Skeletal muscle tissue (tissue), 4 donors: ENCODE results near the gene UEVLD. TPM values are rescaled to one million over a fixed set of nuclear protein-coding genes. Genes with fewer than 3 reads are reported as not detected.
A peak's percentile ranks its signal among the peaks of the same experiment; 100 is the strongest.

Source experiments
- H3K27ac ChIP-seq: one replicate; pipeline ENCODE4 v1.7.0; 2013; ENCODE audit warnings: mild to moderate bottlenecking, low read depth, low read length, inconsistent platforms
- H3K27me3 ChIP-seq, 3 donors: one replicate each; pipeline ENCODE4 v1.7.0; 2013; ENCODE audit warnings: low read length in 3 of 3; ENCODE audit not compliant: control insufficient read depth in 3 of 3, insufficient read depth in 3 of 3
- H3K36me3 ChIP-seq, 3 donors: one replicate each; pipeline ENCODE4 v1.7.0; 2013; ENCODE audit warnings: low read length in 3 of 3; ENCODE audit not compliant: control insufficient read depth in 3 of 3, insufficient read depth in 3 of 3
- H3K4me1 ChIP-seq, 3 donors: one replicate each; pipeline ENCODE4 v1.7.0; 2013; ENCODE audit warnings: low read length in 3 of 3, mild to moderate bottlenecking in 3 of 3; ENCODE audit not compliant: control insufficient read depth in 3 of 3, insufficient read depth in 3 of 3
- H3K4me3 ChIP-seq, 3 donors: one replicate each; pipeline ENCODE4 v1.7.0; 2013; ENCODE audit warnings: low read length in 3 of 3
- H3K9ac ChIP-seq, 3 donors: one replicate each; pipeline ENCODE4 v1.7.0; 2013; ENCODE audit warnings: low read length in 3 of 3, mild to moderate bottlenecking in 3 of 3, moderate library complexity in 2 of 3, low read depth in 1 of 3
- H3K9me3 ChIP-seq, 3 donors: one replicate each; pipeline ENCODE4 v1.7.0; 2013; ENCODE audit warnings: low read length in 3 of 3; ENCODE audit not compliant: control insufficient read depth in 3 of 3
- total RNA-seq: library from RNA; depleted of rRNA; stranded (reverse); fragments of >200 nt; gene quantifications from one replicate; pipeline ENCODE4 v1.2.3, GENCODE V29; 2014
- donor health status: Osteomylitis.

The UEVLD gene
- total RNA-seq, 1 donor from 2014 or later, result 12.0 TPM

- Histone ChIP-seq H3K27ac (no peak overlapping the region), H3K4me3 (no peak overlapping the region), H3K9me3 (no peaks in the 10 kb centered on the region), H3K9ac (no peak overlapping the region), H3K27me3 (no peaks in the 10 kb centered on the region), H3K36me3 (peaks cover 6 to 31% (median 13%) of the 10 kb centered on the region in 3 donors), H3K4me1 (no peaks in the 10 kb centered on the region)
Observed at GRCh38 chr11:18540207-18541009, 48.1 kb downstream of the UEVLD start.

- Histone ChIP-seq H3K4me1 (no peaks in the 10 kb centered on the region), H3K9ac (no peak overlapping the region), H3K27me3 (no peaks in the 10 kb centered on the region), H3K9me3 (no peaks in the 10 kb centered on the region), H3K4me3 (no peak overlapping the region), H3K36me3 (peaks cover 0 to 15% (median 12%) of the 10 kb centered on the region in 3 donors), H3K27ac (no peak overlapping the region)
Observed at GRCh38 chr11:18536209-18536608, 52.3 kb downstream of the UEVLD start.

GRCh38 chr11:18534245-18534644 is 54.3 kb downstream of the UEVLD start:
- H3K36me3 ChIP-seq, result peaks cover 0 to 12% (median 6%) of the 10 kb centered on the region in 3 donors
- no peak overlapping the region for H3K4me3 ChIP-seq
- H3K9ac ChIP-seq, result no peak overlapping the region
- H3K27me3 ChIP-seq, result no peaks in the 10 kb centered on the region
- H3K4me1 ChIP-seq, result no peaks in the 10 kb centered on the region
- H3K9me3 ChIP-seq, result no peaks in the 10 kb centered on the region
- H3K27ac ChIP-seq, result no peak overlapping the region

- no peak overlapping the region for H3K27ac ChIP-seq
- no peaks in the 10 kb centered on the region for H3K27me3 ChIP-seq
- H3K9ac ChIP-seq, result no peak overlapping the region
- H3K9me3 ChIP-seq, result no peaks in the 10 kb centered on the region
- no peaks in the 10 kb centered on the region for H3K4me1 ChIP-seq
- peaks cover 0 to 12% (median 6%) of the 10 kb centered on the region in 3 donors for H3K36me3 ChIP-seq
- no peak overlapping the region for H3K4me3 ChIP-seq
Observed at GRCh38 chr11:18533365-18533764, 55.2 kb downstream of the UEVLD start.

GRCh38 chr11:18527512-18527911 is 61.0 kb downstream of the UEVLD start:
- H3K27ac ChIP-seq, result peak overlapping the region; percentile 91
- no peaks in the 10 kb centered on the region for H3K9me3 ChIP-seq
- peaks cover 4 to 12% (median 6%) of the 10 kb centered on the region in 3 donors for H3K4me1 ChIP-seq
- peak overlapping the region; percentile 90 to 100 (median 97) for H3K9ac ChIP-seq
- peaks cover 0 to 6% (median 5%) of the 10 kb centered on the region in 3 donors for H3K36me3 ChIP-seq
- no peaks in the 10 kb centered on the region for H3K27me3 ChIP-seq
- H3K4me3 ChIP-seq, result peak overlapping the region; percentile 82 to 98 (median 96)

- Histone ChIP-seq H3K9ac (peak within 1 kb of the TSS; percentile 90 to 100 (median 97)), H3K27ac (peak within 1 kb of the TSS; percentile 91), H3K36me3 (peaks cover 0 to 6% (median 6%) of the 10 kb centered on the region in 3 donors), H3K4me1 (peaks cover 4 to 12% (median 10%) of the 10 kb centered on the region in 3 donors), H3K4me3 (peak within 1 kb of the TSS; percentile 82 to 98 (median 96)), H3K9me3 (no peaks in the 10 kb centered on the region), H3K27me3 (no peaks in the 10 kb centered on the region)
Observed at GRCh38 chr11:18526521-18527296, 61.8 kb downstream of the UEVLD start, which contains the start of gene TSG101. TSG101 (minus strand) TSS chr11:18526942; CDS start chr11:18526816, 126 bp downstream.

- Histone ChIP-seq H3K4me1 (peaks cover 4 to 12% (median 10%) of the 10 kb centered on the region in 3 donors), H3K9ac (peak overlapping the region; percentile 90 to 100 (median 97)), H3K9me3 (no peaks in the 10 kb centered on the region), H3K36me3 (peaks cover 0 to 7% (median 6%) of the 10 kb centered on the region in 3 donors), H3K27ac (peak overlapping the region; percentile 91), H3K4me3 (peak overlapping the region; percentile 82 to 98 (median 96)), H3K27me3 (no peaks in the 10 kb centered on the region)
Observed at GRCh38 chr11:18526130-18526520, 62.4 kb downstream of the UEVLD start.

- H3K4me3 ChIP-seq, result no peak overlapping the region
- peaks cover 0 to 9% (median 9%) of the 10 kb centered on the region in 3 donors for H3K36me3 ChIP-seq
- no peak overlapping the region for H3K9ac ChIP-seq
- no peaks in the 10 kb centered on the region for H3K27me3 ChIP-seq
- peaks cover 4 to 12% (median 10%) of the 10 kb centered on the region in 3 donors for H3K4me1 ChIP-seq
- no peak overlapping the region for H3K27ac ChIP-seq
- H3K9me3 ChIP-seq, result no peaks in the 10 kb centered on the region
Observed at GRCh38 chr11:18524248-18524647, 64.3 kb downstream of the UEVLD start.

- Histone ChIP-seq H3K27ac (no peak overlapping the region), H3K4me1 (peaks cover 4 to 12% (median 10%) of the 10 kb centered on the region in 3 donors), H3K27me3 (no peaks in the 10 kb centered on the region), H3K4me3 (no peak overlapping the region), H3K9ac (no peak overlapping the region), H3K36me3 (peaks cover 0 to 10% (median 9%) of the 10 kb centered on the region in 3 donors), H3K9me3 (no peaks in the 10 kb centered on the region)
Observed at GRCh38 chr11:18523084-18523483, 65.5 kb downstream of the UEVLD start.
